Stimulated activated CD8-positive, alpha-beta memory T cell treated with anti-CD3 and anti-CD28 coated beads, Interleukin-4, amount 100 ng/mL, for 24 hours (primary cell): Measurements from ENCODE around the gene GALNT18.

Experiments
- DNase-seq: peaks from one replicate; pipeline ENCODE4 v3.0.0-alpha.2; 2020; ENCODE audit warnings: low read depth

The GALNT18 gene

GRCh38 chr11:11624204-11624603, 2.4 kb upstream of the GALNT18 start:
- no peak for DNase-seq

GRCh38 chr11:11622772-11623171, 967 bp upstream of the GALNT18 start:
- DNase-seq: no peak

GRCh38 chr11:11622340-11622706, 518 bp upstream of the GALNT18 start:
- no peak for DNase-seq

- no peak for DNase-seq
Observed at GRCh38 chr11:11620921-11621572, 758 bp downstream of the GALNT18 start.

- no peak for DNase-seq
Observed at GRCh38 chr11:11620173-11620920, 1.5 kb downstream of the GALNT18 start.

GRCh38 chr11:11618973-11619435, 2.8 kb downstream of the GALNT18 start:
- no peak for DNase-seq

- no peak for DNase-seq
Observed at GRCh38 chr11:11615086-11615485, 6.7 kb downstream of the GALNT18 start.

- no peak for DNase-seq
Observed at GRCh38 chr11:11612439-11612838, 9.4 kb downstream of the GALNT18 start.

- DNase-seq: no peak
Observed at GRCh38 chr11:11611381-11611780, 10.4 kb downstream of the GALNT18 start.

GRCh38 chr11:11608783-11609232, 13.0 kb downstream of the GALNT18 start:
- DNase-seq: no peak

GRCh38 chr11:11607772-11608171, 14.0 kb downstream of the GALNT18 start:
- DNase-seq: no peak

- no peak for DNase-seq
Observed at GRCh38 chr11:11605821-11606450, 15.9 kb downstream of the GALNT18 start.

- DNase-seq: no peak
Observed at GRCh38 chr11:11605181-11605580, 16.6 kb downstream of the GALNT18 start.

GRCh38 chr11:11604370-11604990, 17.3 kb downstream of the GALNT18 start:
- DNase-seq: no peak

- DNase-seq: no peak
Observed at GRCh38 chr11:11602011-11602410, 19.8 kb downstream of the GALNT18 start.

GRCh38 chr11:11600288-11600687, 21.5 kb downstream of the GALNT18 start:
- no peak for DNase-seq

GRCh38 chr11:11598243-11598642, 23.6 kb downstream of the GALNT18 start:
- DNase-seq: no peak

GRCh38 chr11:11594162-11594561, 27.6 kb downstream of the GALNT18 start:
- DNase-seq: no peak

- no peak for DNase-seq
Observed at GRCh38 chr11:11592146-11592684, 29.6 kb downstream of the GALNT18 start.

- DNase-seq: no peak
Observed at GRCh38 chr11:11589437-11589836, 32.4 kb downstream of the GALNT18 start.

GRCh38 chr11:11588891-11589290, 32.9 kb downstream of the GALNT18 start:
- DNase-seq: no peak

- DNase-seq: no peak
Observed at GRCh38 chr11:11588243-11588642, 33.6 kb downstream of the GALNT18 start.
